Stimulated activated CD4-positive, alpha-beta T cell treated with anti-CD3 and anti-CD28 coated beads, Interleukin-1b, Interleukin-23, amount 100 ng/mL, for 4 hours (primary cell): ENCODE data around the gene KLK7.
"Not testable (repeated sequence)": the region's sequence is repeated elsewhere in the genome, so short reads cannot be mapped to it uniquely, and the experiment has no call there.

Experiments
- DNase-seq, 2 donors: peaks; one replicate each; pipeline ENCODE4 v3.0.0-alpha.2; 2020; ENCODE audit warnings: low read depth in 2 of 2

Gene KLK7

GRCh38 chr19:50978772-50979390, 4.8 kb downstream of the KLK7 start:
- no peak for DNase-seq

GRCh38 chr19:50977626-50978025, 6.1 kb downstream of the KLK7 start:
- no peak for DNase-seq

GRCh38 chr19:50975766-50976165, 8.0 kb downstream of the KLK7 start:
- DNase-seq, result no peak

GRCh38 chr19:50974702-50975556, 8.8 kb downstream of the KLK7 start:
- no peak for DNase-seq

- no peak for DNase-seq
Measured at GRCh38 chr19:50972795-50973376, 10.8 kb downstream of the KLK7 start.

- DNase-seq, result not testable (repeated sequence)
Measured at GRCh38 chr19:50969810-50970209, 13.9 kb downstream of the KLK7 start.

GRCh38 chr19:50969413-50969760, 14.3 kb downstream of the KLK7 start, which contains the start of gene KLK6:
KLK6 (minus strand) TSS chr19:50969591; CDS start chr19:50968104, 1,487 bp downstream.
- no peak for DNase-seq

- DNase-seq, result no peak
Measured at GRCh38 chr19:50968716-50969412, 14.9 kb downstream of the KLK7 start.

- no peak for DNase-seq
Measured at GRCh38 chr19:50967929-50968715, 15.6 kb downstream of the KLK7 start.

- no peak for DNase-seq
Measured at GRCh38 chr19:50964266-50964665, 19.5 kb downstream of the KLK7 start.

GRCh38 chr19:50963381-50963780, 20.3 kb downstream of the KLK7 start:
- no peak for DNase-seq

- no peak for DNase-seq
Measured at GRCh38 chr19:50962245-50962644, 21.5 kb downstream of the KLK7 start.

GRCh38 chr19:50959731-50960500, 23.8 kb downstream of the KLK7 start:
- no peak for DNase-seq

GRCh38 chr19:50957587-50957986, 26.1 kb downstream of the KLK7 start:
- no peak for DNase-seq

- DNase-seq, result no peak
Measured at GRCh38 chr19:50952910-50953309, 30.8 kb downstream of the KLK7 start, which contains the start of gene KLK5. KLK5 (minus strand) TSS chr19:50953038; CDS start chr19:50952657, 381 bp downstream.

GRCh38 chr19:50949861-50950260, 33.9 kb downstream of the KLK7 start:
- no peak for DNase-seq

- no peak for DNase-seq
Measured at GRCh38 chr19:50947123-50947522, 36.6 kb downstream of the KLK7 start.

- DNase-seq, result no peak
Measured at GRCh38 chr19:50944795-50945194, 38.9 kb downstream of the KLK7 start.

- DNase-seq, result no peak
Measured at GRCh38 chr19:50943074-50943828, 40.5 kb downstream of the KLK7 start.

GRCh38 chr19:50939596-50939995, 44.1 kb downstream of the KLK7 start:
- no peak for DNase-seq
